NB4 (cell line): ENCODE data around the gene FAM241B.

Experiments
- DNase-seq: peaks from one replicate; pipeline ENCODE4 v3.0.0; 2010; ENCODE audit warnings: low read depth
- H3K4me3 ChIP-seq: one replicate; pipeline ENCODE4 v1.5.1; 2011; ENCODE audit warnings: mild to moderate bottlenecking, low read depth, low read length, moderate library complexity
- MYC ChIP-seq: IDR thresholded peaks from 2 replicates; pipeline ENCODE4 v1.6.1; 2011; ENCODE audit warnings: low read depth, low read length
- POLR2A ChIP-seq: IDR thresholded peaks from 2 replicates; pipeline ENCODE4 v1.6.1; 2011; ENCODE audit warnings: mild to moderate bottlenecking; ENCODE audit not compliant: insufficient read length; ENCODE audit errors: extremely low read depth
- TF ChIP-seq, protein P1 (sequence below): IDR thresholded peaks from 2 replicates; pipeline ENCODE4 v1.6.1; 2011; ENCODE audit warnings: low read depth, low read length
- TF ChIP-seq, protein P2 (sequence below): IDR thresholded peaks from one replicate; pipeline ENCODE4 v1.5.1; 2012; ENCODE audit warnings: low read depth, low read length

FAM241B gene

DNA sequence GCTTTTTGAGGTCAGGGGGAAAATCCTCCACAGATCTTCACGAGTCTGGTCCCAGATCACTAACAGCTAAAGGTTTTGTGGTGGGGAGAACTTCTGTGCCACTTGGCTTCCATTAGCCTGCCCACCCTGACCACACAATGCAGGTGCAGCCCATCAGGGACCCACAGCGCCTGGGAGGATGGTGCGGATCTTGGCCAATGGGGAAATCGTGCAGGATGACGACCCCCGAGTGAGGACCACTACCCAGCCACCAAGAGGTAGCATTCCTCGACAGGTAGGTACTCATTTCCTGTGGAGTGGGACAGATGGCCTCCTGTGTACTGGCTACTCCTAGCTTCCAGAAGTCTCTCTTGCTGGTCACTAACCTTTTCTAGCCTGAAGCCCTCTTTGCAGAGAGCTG, 1.5 kb downstream of the FAM241B start:
- DNase-seq, result no peak
- no peak overlapping the region for H3K4me3 ChIP-seq
- TF ChIP-seq MYC (no peak), POLR2A (no peak)
- TF ChIP-seq, protein P1, sequence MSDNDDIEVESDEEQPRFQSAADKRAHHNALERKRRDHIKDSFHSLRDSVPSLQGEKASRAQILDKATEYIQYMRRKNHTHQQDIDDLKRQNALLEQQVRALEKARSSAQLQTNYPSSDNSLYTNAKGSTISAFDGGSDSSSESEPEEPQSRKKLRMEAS, result no peak
- TF ChIP-seq, protein P2, sequence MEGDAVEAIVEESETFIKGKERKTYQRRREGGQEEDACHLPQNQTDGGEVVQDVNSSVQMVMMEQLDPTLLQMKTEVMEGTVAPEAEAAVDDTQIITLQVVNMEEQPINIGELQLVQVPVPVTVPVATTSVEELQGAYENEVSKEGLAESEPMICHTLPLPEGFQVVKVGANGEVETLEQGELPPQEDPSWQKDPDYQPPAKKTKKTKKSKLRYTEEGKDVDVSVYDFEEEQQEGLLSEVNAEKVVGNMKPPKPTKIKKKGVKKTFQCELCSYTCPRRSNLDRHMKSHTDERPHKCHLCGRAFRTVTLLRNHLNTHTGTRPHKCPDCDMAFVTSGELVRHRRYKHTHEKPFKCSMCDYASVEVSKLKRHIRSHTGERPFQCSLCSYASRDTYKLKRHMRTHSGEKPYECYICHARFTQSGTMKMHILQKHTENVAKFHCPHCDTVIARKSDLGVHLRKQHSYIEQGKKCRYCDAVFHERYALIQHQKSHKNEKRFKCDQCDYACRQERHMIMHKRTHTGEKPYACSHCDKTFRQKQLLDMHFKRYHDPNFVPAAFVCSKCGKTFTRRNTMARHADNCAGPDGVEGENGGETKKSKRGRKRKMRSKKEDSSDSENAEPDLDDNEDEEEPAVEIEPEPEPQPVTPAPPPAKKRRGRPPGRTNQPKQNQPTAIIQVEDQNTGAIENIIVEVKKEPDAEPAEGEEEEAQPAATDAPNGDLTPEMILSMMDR, result no peak

DNA sequence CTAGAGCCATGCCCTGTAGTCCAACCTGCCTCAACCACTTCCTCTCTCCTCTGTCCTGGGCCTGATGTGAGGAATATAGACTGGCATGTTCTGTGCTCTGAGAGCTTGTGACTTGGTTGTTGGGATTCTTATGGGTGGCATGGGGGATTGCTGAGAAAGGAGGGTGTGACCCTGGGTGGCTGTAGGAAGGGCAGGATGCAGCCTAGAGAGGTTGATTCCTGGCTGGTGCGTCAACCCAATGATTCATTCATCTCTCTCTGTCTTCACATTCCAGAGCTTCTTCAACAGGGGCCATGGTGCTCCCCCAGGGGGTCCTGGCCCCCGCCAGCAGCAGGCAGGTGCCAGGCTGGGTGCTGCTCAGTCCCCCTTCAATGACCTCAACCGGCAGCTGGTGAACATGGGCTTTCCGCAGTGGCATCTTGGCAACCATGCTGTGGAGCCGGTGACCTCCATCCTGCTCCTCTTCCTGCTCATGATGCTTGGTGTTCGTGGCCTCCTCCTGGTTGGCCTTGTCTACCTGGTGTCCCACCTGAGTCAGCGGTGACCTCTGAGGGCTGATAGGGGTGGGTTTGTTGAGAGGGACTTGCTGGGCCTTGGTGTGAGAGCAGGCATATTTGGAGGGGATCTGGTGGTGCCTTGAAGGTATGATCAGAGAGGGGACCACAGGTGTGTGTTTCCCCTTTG, 2.6 kb downstream of the FAM241B start:
- no peak overlapping the region for H3K4me3 ChIP-seq
- TF ChIP-seq, protein P1, result no peak
- TF ChIP-seq POLR2A (no peak), MYC (no peak)
- TF ChIP-seq, protein P2, result no peak
- no peak for DNase-seq

DNA sequence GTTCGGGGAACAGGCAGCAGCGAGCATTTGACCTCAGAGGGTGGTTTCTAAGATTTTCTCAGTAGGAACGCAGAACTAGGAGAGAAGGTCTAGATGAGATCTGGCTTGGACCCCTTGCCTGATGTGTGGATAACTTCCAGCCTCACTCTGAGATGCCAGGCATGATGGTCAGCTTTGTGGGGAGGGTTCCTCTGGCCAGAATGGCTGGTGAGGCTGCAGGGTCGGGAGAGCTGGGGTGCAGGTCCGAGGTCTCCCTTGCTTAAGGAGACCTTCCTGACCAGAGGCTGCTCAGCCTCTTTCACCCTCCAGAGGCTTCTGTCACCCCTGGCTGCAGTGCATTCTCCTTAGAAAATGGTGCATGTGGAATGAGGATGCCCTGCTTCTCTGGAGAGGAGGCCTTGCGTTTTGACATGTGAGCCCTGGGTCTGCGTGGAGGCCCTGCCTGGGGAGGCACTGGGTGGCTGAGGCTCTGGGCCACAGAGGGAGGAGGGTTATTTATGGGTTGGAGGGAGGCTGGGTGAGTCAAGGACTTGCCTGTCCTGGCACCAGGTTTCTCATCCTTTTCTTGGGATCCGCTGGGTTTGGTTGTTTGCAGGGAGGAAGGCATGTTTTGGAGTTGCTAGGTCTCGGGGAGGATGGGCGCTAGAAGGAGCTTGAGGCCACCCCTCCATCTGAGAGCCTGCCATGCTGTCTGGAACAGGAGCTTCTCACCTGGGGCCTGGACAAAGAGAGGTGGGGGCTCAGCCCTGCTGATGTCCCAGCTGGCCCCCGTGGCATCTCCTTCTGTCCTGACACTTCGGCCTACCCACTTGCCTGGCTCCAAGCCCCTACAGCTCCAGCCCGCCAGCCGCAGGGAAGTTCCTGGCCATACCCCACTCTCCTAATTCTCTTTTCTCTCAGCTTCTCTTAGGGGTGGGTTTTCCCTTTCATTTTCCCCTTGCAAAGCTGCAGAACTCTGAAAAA, 3.9 kb downstream of the FAM241B start:
- TF ChIP-seq MYC, result no peak
- TF ChIP-seq POLR2A, result no peak
- TF ChIP-seq, protein P2, result no peak
- TF ChIP-seq, protein P1, result no peak
- DNase-seq, result no peak
- H3K4me3 ChIP-seq, result no peak overlapping the region

DNA sequence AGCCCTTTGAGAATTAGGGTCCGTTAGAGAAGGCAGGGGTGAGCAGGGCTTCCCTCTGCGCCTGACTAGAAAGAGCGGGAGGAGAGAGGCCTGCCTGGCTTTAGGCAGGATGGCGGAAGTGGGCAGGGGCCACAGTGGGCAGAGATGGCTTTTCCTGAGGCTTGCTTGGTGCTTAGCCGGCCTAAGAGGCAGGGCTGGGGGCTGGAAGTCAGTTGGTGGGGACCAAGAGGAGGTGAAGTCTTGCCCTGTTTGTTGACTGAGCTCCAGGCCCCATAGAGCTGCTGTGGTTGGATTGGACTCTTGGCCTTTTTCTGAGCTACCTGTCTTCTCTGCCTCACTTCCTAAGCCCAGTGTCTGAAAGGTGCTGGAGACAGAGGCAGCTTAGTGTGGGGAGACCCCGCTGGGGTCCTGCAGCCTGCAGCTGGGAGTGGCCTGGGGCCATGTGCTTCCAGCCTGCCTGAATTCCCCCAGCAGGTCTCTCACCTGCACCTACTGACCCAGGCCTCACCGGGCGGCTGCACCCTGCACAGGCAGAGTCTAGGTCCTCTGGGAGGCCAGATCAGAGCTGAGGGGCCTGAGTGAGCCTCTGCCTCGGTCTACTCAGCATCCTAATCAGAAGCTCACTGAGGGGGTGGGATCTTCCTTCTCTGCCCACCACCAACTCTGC, 4.8 kb downstream of the FAM241B start:
- no peak for TF ChIP-seq POLR2A
- TF ChIP-seq, protein P2, result no peak
- TF ChIP-seq, protein P1, result no peak
- TF ChIP-seq MYC, result no peak
- H3K4me3 ChIP-seq, result no peak overlapping the region
- DNase-seq, result no peak

DNA sequence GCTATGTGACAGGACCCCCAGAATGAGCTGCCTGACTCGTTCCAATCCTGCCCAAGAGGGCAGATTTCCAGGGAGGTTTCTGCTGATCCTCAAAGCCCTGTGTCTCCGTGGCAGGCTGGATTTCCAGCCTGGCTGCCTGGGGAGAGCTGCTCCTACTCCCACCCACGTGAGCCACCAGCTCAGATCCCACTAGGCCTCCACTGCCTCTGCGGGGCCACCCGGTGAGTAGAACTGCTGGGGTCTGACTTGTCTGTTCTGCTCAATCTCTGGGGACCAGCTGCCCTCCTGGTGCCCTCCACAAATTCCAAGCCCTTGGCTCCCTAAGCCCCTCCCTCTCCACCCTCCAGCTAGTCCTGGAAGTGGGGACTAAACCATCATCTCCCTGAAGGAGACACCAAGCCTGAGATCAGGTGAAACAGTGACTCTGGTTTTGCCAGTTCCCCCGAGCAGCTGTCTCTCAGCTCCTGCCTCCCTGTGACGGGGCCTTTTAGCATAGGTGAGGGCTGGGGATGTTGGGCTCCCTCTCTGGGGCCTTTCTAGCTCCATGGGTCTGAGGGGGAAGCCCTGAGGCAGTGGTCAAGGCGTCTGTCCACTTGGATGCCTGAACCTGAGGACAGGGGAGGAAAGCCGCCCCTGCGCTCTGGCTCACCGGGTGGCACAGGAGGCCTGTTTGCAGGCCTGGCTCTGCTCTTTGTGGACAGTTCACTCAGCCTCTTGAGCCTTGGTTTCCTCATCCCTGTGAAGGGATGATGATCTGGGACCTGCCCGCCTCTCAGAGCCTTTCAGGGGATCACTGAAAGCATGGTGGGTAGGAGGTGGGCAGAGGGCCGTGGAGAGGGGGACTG, 5.6 kb downstream of the FAM241B start:
- no peak overlapping the region for H3K4me3 ChIP-seq
- no peak for DNase-seq
- TF ChIP-seq, protein P1, result no peak
- no peak for TF ChIP-seq POLR2A
- TF ChIP-seq, protein P2, result no peak
- no peak for TF ChIP-seq MYC
